Sigmoid colon (tissue), 7 donors: Measurements from ENCODE around the gene ATXN1. TPM values are rescaled to one million over a fixed set of nuclear protein-coding genes. Genes with fewer than 3 reads are reported as not detected.

Experiments
- DNase-seq: peaks from one replicate; pipeline ENCODE4 v3.0.0-alpha.2; 2019
- H3K27ac ChIP-seq, 4 donors: fragments of 200-600 bp; sonication (generic); one replicate each; pipeline ENCODE4 v1.5.1; 2016 to 2019; ENCODE audit warnings: mild to moderate bottlenecking in 1 of 4
- H3K27me3 ChIP-seq, 3 donors: fragments of 200-600 bp; sonication (generic); one replicate each; pipeline ENCODE4 v1.5.1; 2019; ENCODE audit warnings: mild to moderate bottlenecking in 1 of 3
- H3K36me3 ChIP-seq, 4 donors: fragments of 200-600 bp; sonication (generic); one replicate each; pipeline ENCODE4 v1.5.1; 2016 to 2019
- H3K4me1 ChIP-seq, 4 donors: fragments of 200-600 bp; sonication (generic); one replicate each; pipeline ENCODE4 v1.5.1; 2017 to 2019
- H3K4me3 ChIP-seq, 4 donors: fragments of 200-600 bp; sonication (generic); one replicate each; pipeline ENCODE4 v1.5.1; 2017 to 2019; ENCODE audit warnings: mild to moderate bottlenecking in 2 of 4, moderate library complexity in 1 of 4
- H3K9me3 ChIP-seq, 4 donors: fragments of 200-600 bp in 3 of 4; sonication (generic) in 3 of 4; one replicate each; pipeline versions ENCODE4 v1.5.1 to v1.6.1; 2013 to 2019
- CTCF ChIP-seq, 4 experiments: fragments of 450-650 bp in 3 of 4; fragments of 200-600 bp in 1 of 4; IDR thresholded peaks; one replicate each; pipeline ENCODE4 v1.5.1; 2016 to 2019; ENCODE audit warnings: antibody characterized with exemption in 4 of 4, mild to moderate bottlenecking in 3 of 4, moderate library complexity in 2 of 4
- EP300 ChIP-seq, 4 donors: sonication (generic); formaldehyde crosslinking; IDR thresholded peaks; one replicate each; pipeline ENCODE4 v1.6.1; 2017; ENCODE audit warnings: antibody characterized with exemption in 4 of 4
- POLR2A ChIP-seq, 2 donors: fragments of 450-650 bp; IDR thresholded peaks; one replicate each; pipeline ENCODE4 v1.6.1; 2016; ENCODE audit warnings: antibody characterized with exemption in 2 of 2, mild to moderate bottlenecking in 2 of 2, moderate library complexity in 2 of 2
- POLR2AphosphoS5 ChIP-seq, 4 donors: sonication (generic); formaldehyde crosslinking; IDR thresholded peaks; one replicate each; pipeline ENCODE4 v1.6.1; 2017; ENCODE audit warnings: antibody characterized with exemption in 4 of 4
- WGBS, 2 donors: extraction: QIAGEN DNeasy Blood & Tissue Kit; methylation state at CpG; one replicate each; pipeline ENCODE4 v1.1.7; 2013; 5-methylcytosine and 5-hydroxymethylcytosine counted together
- intact Hi-C: fragments of 100-400 bp; cut with DNase I; formaldehyde crosslinking; loops from one replicate; pipeline ENCODE4 v1.15.1; 2023
- polyA plus RNA-seq, 3 donors: library from polyadenylated mRNA; stranded (reverse); fragments of 200-250 nt; gene quantifications; one replicate each; pipeline ENCODE4 v1.2.3, GENCODE V29; 2013
- total RNA-seq, 4 donors: library from RNA; depleted of rRNA; stranded (reverse); fragments of >200 nt; gene quantifications; one replicate each; pipeline ENCODE4 v1.1.0, GENCODE V29; 2016
- donor health status: healthy with polysubstance abuse.
- donor health status: Bipolar disorder and iron deficiency.
- donor health status: healthy.

ATXN1 gene
- total and polyA plus RNA-seq, 7 donors, result 4.8 to 95.3 (median 37.7) TPM

DNA sequence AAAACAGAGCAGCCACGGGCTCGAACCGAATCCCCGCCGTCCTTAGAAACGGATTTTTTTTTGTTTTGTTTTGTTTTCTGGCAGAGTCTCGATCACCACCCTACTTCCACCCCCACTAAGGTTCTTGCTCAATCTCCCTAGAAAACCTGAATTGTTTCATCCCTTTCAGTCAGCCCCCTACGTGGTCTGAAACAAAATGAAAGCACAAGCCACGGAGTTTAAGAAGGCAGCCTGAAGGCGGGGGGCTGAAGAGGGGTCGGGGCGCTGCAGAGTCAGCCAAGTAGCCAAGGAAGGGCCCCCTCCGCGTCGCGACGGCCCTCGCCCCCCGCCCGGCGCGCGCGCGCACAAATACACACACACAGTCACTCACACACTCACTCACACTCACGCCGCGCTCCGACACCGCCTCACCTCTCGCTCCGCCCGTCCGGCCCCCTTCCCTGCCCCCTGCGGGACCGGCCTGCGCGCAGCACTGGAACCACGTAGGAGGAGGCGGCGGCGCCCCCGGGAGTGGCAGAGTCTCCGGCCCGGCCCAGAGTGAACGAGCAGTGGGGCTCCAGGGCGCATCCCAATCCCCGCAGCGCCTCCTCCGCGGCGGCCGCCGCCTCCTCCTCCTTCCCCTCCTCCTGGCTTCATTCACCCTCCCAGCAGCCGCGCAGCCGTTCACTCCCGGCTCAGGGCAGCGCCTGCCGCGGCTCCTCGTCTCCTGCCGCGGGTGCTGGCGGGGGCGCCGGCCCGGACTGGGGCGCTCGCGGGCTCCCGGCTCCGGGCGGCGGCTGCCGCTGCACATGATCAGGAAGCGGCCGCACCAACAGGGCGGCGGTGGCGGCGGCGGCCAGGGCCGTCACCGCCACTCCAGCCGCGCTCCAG is 1.4 kb downstream of the ATXN1 start:
- Histone ChIP-seq H3K36me3 (no peaks in the 10 kb centered on the region), H3K27ac (peak overlapping the region; percentile 97 to 99 (median 98)), H3K4me3 (peak overlapping the region; percentile 80 to 96 (median 84)), H3K4me1 (peaks cover 0 to 56% (median 47%) of the 10 kb centered on the region in 4 donors), H3K9me3 (no peaks in the 10 kb centered on the region), H3K27me3 (no peaks in the 10 kb centered on the region)
- TF ChIP-seq POLR2A (IDR thresholded peaks at IDR 0.05), result peak; percentile 78 to 90
- TF ChIP-seq POLR2AphosphoS5 (IDR thresholded peaks at IDR 0.05), result peak; percentile 88 to 95 (median 92)
- TF ChIP-seq CTCF (IDR thresholded peaks at IDR 0.05), result peak in 1 of 4 experiments; percentile 9
- TF ChIP-seq EP300 (IDR thresholded peaks at IDR 0.05), result peak in 1 of 4 donors; percentile 4
- 1% methylated on average over 87 of the region's 87 CpGs for WGBS, 2 donors
- DNase-seq, result peak; percentile 97
- intact Hi-C loops, result loop anchor here (5.0 to 10.0 kb wide), 4 partner anchors 78 to 947 kb away; partner anchors contain the start of gene NUP153

DNA sequence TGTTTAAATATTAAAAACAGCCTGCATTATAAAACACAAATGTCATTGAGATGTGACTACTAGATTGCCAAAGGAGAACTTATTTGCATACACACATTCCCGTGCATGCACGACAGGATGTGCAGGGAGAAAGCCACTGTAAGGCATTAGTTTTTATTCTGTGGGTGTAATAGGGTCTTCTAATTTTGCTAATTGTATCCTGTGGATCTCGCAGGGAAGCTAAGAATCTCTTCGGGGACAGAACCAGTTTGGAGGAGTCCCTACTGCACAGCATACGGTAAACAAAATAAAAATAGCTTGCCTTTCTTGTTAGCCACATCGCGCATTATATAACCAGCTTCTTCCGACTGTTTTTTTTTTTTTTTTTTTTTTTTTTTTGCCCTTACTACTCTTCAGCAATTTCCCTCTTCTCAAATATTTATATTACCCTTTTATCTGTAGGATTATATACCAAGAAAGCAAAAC is 2.0 kb downstream of the ATXN1 start:
- TF ChIP-seq CTCF (IDR thresholded peaks at IDR 0.05) (no peak), EP300 (IDR thresholded peaks at IDR 0.05) (no peak), POLR2AphosphoS5 (IDR thresholded peaks at IDR 0.05) (no peak), POLR2A (IDR thresholded peaks at IDR 0.05) (no peak)
- no peak for DNase-seq
- peaks cover 0 to 56% (median 47%) of the 10 kb centered on the region in 4 donors for H3K4me1 ChIP-seq
- peak overlapping the region; percentile 80 to 96 (median 84) for H3K4me3 ChIP-seq
- H3K9me3 ChIP-seq, result no peaks in the 10 kb centered on the region
- H3K27me3 ChIP-seq, result no peaks in the 10 kb centered on the region
- 0% methylated on average over 8 of the region's 8 CpGs for WGBS, 2 donors
- no peaks in the 10 kb centered on the region for H3K36me3 ChIP-seq
- intact Hi-C loops, result loop anchor here (5.0 kb wide), 1 partner anchor 77 kb away; no protein-coding TSS in a partner anchor
- peak overlapping the region; percentile 97 to 99 (median 98) for H3K27ac ChIP-seq

GRCh38 chr6:16758163-16758975 is 2.9 kb downstream of the ATXN1 start:
- Histone ChIP-seq H3K9me3 (no peaks in the 10 kb centered on the region), H3K4me3 (peak overlapping the region in 3 of 4 donors; percentile 80 to 96 (median 84)), H3K4me1 (peaks cover 0 to 56% (median 51%) of the 10 kb centered on the region in 4 donors), H3K36me3 (no peaks in the 10 kb centered on the region), H3K27me3 (no peaks in the 10 kb centered on the region), H3K27ac (peak overlapping the region; percentile 97 to 99 (median 98))
- intact Hi-C loops, result loop anchor here (5.0 kb wide), 1 partner anchor 76 kb away; no protein-coding TSS in a partner anchor
- WGBS, 2 donors, result 35 to 58% methylated on average over 9 of the region's 9 CpGs
- DNase-seq, result no peak
- TF ChIP-seq POLR2A (IDR thresholded peaks at IDR 0.05) (no peak), EP300 (IDR thresholded peaks at IDR 0.05) (no peak), POLR2AphosphoS5 (IDR thresholded peaks at IDR 0.05) (no peak), CTCF (IDR thresholded peaks at IDR 0.05) (no peak)

- DNase-seq, result no peak
- WGBS, 2 donors, result 50 to 53% methylated on average over 1 of the region's 1 CpG
- TF ChIP-seq EP300 (IDR thresholded peaks at IDR 0.05) (no peak), CTCF (IDR thresholded peaks at IDR 0.05) (no peak), POLR2A (IDR thresholded peaks at IDR 0.05) (no peak), POLR2AphosphoS5 (IDR thresholded peaks at IDR 0.05) (no peak)
- H3K4me1 ChIP-seq, result peaks cover 0 to 61% (median 59%) of the 10 kb centered on the region in 4 donors
- peak overlapping the region in 2 of 4 donors; percentile 98 to 99 for H3K27ac ChIP-seq
- intact Hi-C loops, result loop anchor here (5.0 kb wide), 1 partner anchor 75 kb away; no protein-coding TSS in a partner anchor
- no peaks in the 10 kb centered on the region for H3K36me3 ChIP-seq
- no peak overlapping the region for H3K4me3 ChIP-seq
- no peaks in the 10 kb centered on the region for H3K27me3 ChIP-seq
- H3K9me3 ChIP-seq, result no peaks in the 10 kb centered on the region
Observed at GRCh38 chr6:16757332-16757731, 3.9 kb downstream of the ATXN1 start.
